Stimulated activated CD8-positive, alpha-beta memory T cell treated with anti-CD3 and anti-CD28 coated beads, Interleukin-12 subunit alpha, Interleukin-12 subunit beta, amount 100 ng/mL, for 24 hours (primary cell): Measurements from ENCODE around the gene CD96.
A peak's percentile ranks its signal among the peaks of the same experiment; 100 is the strongest.

Source experiments
- DNase-seq: peaks from one replicate; pipeline ENCODE4 v3.0.0-alpha.2; 2020; ENCODE audit errors: extremely low read depth

Gene CD96

GRCh38 chr3:111594205-111594604 lies 52.2 kb downstream of the CD96 start:
- no peak for DNase-seq

- DNase-seq = no peak
Measured at GRCh38 chr3:111594781-111595180, 52.8 kb downstream of the CD96 start.

GRCh38 chr3:111595232-111595631 lies 53.2 kb downstream of the CD96 start, which contains the start of gene ZBED2:
Gene ZBED2, minus strand, starts transcription at chr3:111595346. Its CDS starts 1,145 bp downstream, at chr3:111594201.
- no peak for DNase-seq

- DNase-seq = no peak
Measured at GRCh38 chr3:111596328-111596727, 54.3 kb downstream of the CD96 start.

- no peak for DNase-seq
Measured at GRCh38 chr3:111598139-111598538, 56.1 kb downstream of the CD96 start.

GRCh38 chr3:111598552-111598951 lies 56.6 kb downstream of the CD96 start:
- DNase-seq = no peak

- no peak for DNase-seq
Measured at GRCh38 chr3:111601810-111602209, 59.8 kb downstream of the CD96 start.

GRCh38 chr3:111603679-111604078 lies 61.7 kb downstream of the CD96 start:
- no peak for DNase-seq

- DNase-seq = no peak
Measured at GRCh38 chr3:111604119-111604518, 62.1 kb downstream of the CD96 start.

- no peak for DNase-seq
Measured at GRCh38 chr3:111605018-111605417, 63.0 kb downstream of the CD96 start.

GRCh38 chr3:111605493-111605892 lies 63.5 kb downstream of the CD96 start:
- DNase-seq = no peak

- DNase-seq = no peak
Measured at GRCh38 chr3:111607240-111607920, 65.4 kb downstream of the CD96 start.

- DNase-seq = no peak
Measured at GRCh38 chr3:111608383-111608782, 66.4 kb downstream of the CD96 start.

GRCh38 chr3:111609700-111610099 lies 67.7 kb downstream of the CD96 start:
- no peak for DNase-seq

- no peak for DNase-seq
Measured at GRCh38 chr3:111610189-111610588, 68.2 kb downstream of the CD96 start.

- DNase-seq = no peak
Measured at GRCh38 chr3:111610612-111611054, 68.6 kb downstream of the CD96 start.

- no peak for DNase-seq
Measured at GRCh38 chr3:111613294-111613693, 71.3 kb downstream of the CD96 start.

- DNase-seq = no peak
Measured at GRCh38 chr3:111615880-111616279, 73.9 kb downstream of the CD96 start.

GRCh38 chr3:111616417-111617105 lies 74.6 kb downstream of the CD96 start:
- DNase-seq = peak; percentile 38

- DNase-seq = no peak
Measured at GRCh38 chr3:111617406-111617805, 75.4 kb downstream of the CD96 start.

- no peak for DNase-seq
Measured at GRCh38 chr3:111617912-111618601, 76.1 kb downstream of the CD96 start.

GRCh38 chr3:111618945-111619344 lies 76.9 kb downstream of the CD96 start:
- DNase-seq = no peak

- DNase-seq = no peak
Measured at GRCh38 chr3:111619833-111620232, 77.8 kb downstream of the CD96 start.
